Rectal smooth muscle tissue (tissue), 1 donor: Measurements from ENCODE around the gene FCHO2.

Experiments used
- H3K27ac ChIP-seq: one replicate; pipeline ENCODE4 v1.7.0; 2013; ENCODE audit warnings: low read depth, low read length, inconsistent platforms
- H3K27me3 ChIP-seq: one replicate; pipeline ENCODE4 v1.7.0; 2013; ENCODE audit warnings: low read length; ENCODE audit not compliant: control insufficient read depth, insufficient read depth
- H3K36me3 ChIP-seq: one replicate; pipeline ENCODE4 v1.7.0; 2013; ENCODE audit warnings: low read length; ENCODE audit not compliant: control insufficient read depth, insufficient read depth
- H3K4me1 ChIP-seq: one replicate; pipeline ENCODE4 v1.7.0; 2013; ENCODE audit warnings: low read length; ENCODE audit not compliant: control insufficient read depth, insufficient read depth
- H3K4me3 ChIP-seq: one replicate; pipeline ENCODE4 v1.7.0; 2013; ENCODE audit warnings: low read length
- H3K9ac ChIP-seq: one replicate; pipeline ENCODE4 v1.7.0; 2013; ENCODE audit warnings: low read length

Gene FCHO2

DNA sequence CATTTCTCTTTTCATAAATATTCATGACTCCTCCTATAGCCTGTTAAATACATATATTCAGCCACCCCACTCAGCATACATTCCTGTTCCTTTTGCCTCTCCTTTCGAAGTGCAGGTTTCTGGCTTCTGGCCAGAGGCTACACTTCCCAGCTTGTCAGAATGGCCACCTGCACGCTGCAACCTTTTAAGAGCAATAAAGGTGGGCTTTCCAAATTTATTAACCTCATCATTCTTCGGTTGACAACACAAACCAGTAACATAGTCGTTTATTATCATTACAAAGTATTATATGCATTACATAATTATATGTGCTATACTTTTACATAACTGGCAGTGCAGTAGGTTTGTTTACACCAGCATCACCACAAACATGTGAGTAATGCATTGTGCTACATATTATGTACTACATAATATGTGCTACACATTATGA, 148.0 kb downstream of the FCHO2 start:
- Histone ChIP-seq H3K27ac (no peak overlapping the region), H3K36me3 (no peaks in the 10 kb centered on the region), H3K4me1 (no peaks in the 10 kb centered on the region), H3K27me3 (no peaks in the 10 kb centered on the region), H3K4me3 (no peak overlapping the region), H3K9ac (no peak overlapping the region)

DNA sequence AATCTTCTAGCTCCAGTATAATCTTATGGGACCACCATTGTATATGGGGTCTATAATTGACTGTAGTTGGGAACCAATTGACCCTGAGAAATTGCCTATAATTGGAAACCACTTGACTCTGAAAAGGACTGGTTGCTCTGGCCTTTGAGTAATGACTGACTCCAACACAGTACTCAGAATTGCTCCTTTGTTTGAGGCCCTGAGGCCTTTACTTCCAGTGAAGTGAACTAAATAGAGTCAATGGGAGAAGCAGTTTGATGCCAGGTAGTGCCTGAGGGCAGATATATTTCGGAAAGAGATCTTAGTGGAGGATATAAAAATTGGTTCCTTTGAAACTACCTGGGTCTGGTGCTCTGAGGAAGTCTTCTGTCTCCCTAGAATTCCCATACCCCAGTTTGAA, 148.5 kb downstream of the FCHO2 start:
- H3K27ac ChIP-seq, result no peak overlapping the region

DNA sequence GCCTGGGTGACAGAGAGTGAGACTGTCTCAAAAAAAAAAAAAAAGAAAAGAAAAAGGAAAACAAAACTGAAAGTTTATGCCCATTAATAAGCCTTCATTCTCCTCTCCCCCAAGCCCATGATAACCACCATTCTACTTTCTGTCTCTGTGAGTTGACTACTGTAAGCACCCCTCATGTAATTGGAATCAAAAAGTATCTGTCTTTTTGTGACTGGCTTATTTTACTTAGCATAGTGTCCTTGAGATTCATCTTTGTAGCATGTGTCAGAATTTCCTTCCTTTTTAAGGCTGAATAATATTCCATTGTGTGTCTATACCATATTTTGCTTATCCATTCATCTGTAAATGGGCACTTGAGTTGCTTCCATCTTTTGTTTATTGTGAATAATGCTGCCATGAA, 150.5 kb downstream of the FCHO2 start:
- H3K4me1 ChIP-seq, result no peaks in the 10 kb centered on the region
- no peak overlapping the region for H3K9ac ChIP-seq
- H3K4me3 ChIP-seq, result no peak overlapping the region
- no peaks in the 10 kb centered on the region for H3K27me3 ChIP-seq
- H3K36me3 ChIP-seq, result no peaks in the 10 kb centered on the region
- no peak overlapping the region for H3K27ac ChIP-seq

More for the DNA sequence above, 148.5 kb downstream of the FCHO2 start:
- Histone ChIP-seq H3K4me3 (no peak overlapping the region), H3K27me3 (no peaks in the 10 kb centered on the region), H3K4me1 (no peaks in the 10 kb centered on the region), H3K9ac (no peak overlapping the region), H3K36me3 (no peaks in the 10 kb centered on the region)

DNA sequence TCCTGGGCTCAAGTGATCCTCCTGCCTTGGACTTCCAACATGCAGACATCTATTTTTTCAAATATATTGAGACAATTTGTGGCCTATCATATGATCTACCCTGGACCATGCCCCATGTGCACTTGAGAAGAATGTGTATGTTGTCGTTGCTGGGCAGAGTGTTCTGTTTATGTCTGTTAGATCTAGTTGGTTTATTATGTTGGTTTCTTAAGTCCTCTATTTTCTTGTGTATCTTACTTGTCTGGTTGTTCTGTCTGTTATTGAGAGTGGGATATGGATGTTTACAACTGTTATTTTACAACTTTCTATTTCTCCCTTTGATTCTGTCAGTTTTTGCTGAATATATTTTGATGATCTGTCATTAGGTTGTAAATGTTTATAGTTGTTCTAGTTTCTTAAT, 154.3 kb downstream of the FCHO2 start:
- no peaks in the 10 kb centered on the region for H3K36me3 ChIP-seq
- H3K4me3 ChIP-seq, result no peak overlapping the region
- H3K4me1 ChIP-seq, result no peaks in the 10 kb centered on the region
- no peak overlapping the region for H3K27ac ChIP-seq
- no peak overlapping the region for H3K9ac ChIP-seq
- H3K27me3 ChIP-seq, result no peaks in the 10 kb centered on the region

DNA sequence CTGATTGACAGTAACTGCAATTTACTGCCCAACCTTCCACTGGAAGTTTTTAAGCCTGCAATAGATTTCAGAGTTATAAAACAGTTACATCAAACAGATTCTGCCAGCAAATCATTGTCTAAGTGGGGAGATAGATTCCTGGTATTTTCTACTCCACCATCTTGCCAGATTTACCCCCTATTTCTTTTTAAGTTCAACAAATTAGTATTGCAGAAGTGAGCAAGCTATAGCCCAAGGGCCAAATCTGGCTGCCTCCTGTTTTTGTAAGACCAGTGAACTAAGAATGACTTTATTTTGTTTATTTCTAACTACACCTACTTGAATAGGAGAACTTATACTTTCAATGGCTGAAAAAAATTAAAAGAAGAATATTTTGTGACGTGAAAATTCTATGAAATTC, 155.7 kb downstream of the FCHO2 start:
- H3K27ac ChIP-seq, result no peak overlapping the region
- H3K36me3 ChIP-seq, result no peaks in the 10 kb centered on the region
- H3K9ac ChIP-seq, result no peak overlapping the region
- no peaks in the 10 kb centered on the region for H3K4me1 ChIP-seq
- H3K27me3 ChIP-seq, result no peaks in the 10 kb centered on the region
- H3K4me3 ChIP-seq, result no peak overlapping the region

DNA sequence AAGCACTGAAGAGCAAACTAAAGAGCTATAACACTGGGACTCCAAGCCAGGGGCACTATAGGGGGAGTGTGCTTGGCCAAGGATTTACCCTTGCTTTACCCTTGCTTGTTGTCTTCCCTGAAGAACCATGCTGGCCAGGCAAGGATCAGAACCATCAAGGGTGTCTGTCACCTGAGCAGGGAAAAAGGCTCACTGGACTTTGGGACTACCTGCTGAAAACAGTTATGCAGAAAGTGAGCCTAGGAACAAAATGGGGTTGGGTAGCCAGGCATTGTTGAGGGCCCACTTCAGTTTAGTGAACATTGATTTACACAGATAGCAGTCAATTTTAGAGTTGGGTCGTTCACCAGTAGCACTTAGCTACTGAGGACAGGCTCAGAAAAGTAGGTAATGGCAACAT, 156.5 kb downstream of the FCHO2 start:
- Histone ChIP-seq H3K4me3 (no peak overlapping the region), H3K9ac (no peak overlapping the region), H3K27ac (no peak overlapping the region), H3K27me3 (no peaks in the 10 kb centered on the region), H3K4me1 (no peaks in the 10 kb centered on the region), H3K36me3 (no peaks in the 10 kb centered on the region)

DNA sequence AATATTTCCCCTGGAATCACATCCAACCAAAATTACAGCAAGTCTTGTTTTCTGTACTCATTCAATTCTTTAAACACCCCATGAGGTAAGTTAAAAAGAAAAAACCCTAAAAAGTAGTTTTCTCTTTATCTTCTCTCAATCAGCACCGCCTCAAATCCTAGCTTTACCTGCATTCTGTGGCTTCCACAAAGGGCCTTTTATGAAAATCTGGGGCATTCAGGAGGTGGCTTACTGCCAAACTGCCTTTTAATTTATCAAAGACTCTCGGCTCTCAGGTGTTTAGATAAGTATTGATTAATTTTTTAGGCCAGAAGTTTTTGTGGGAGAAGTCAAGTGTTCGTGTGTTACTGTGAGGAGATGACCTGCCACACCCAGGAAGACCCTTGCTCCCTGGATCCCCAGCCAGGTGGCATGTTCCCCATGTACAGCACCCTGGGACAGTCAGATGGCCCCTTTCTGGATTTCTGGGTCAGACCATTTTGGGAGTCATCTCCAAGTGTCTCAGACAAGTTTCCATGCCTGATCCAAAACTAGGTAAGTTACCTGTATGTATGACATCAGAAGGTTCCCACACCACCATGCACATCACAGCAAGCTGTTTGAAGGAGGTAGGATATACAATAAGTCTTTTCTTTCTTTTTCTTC, 158.3 kb downstream of the FCHO2 start:
- H3K27ac ChIP-seq, result no peak overlapping the region
- no peaks in the 10 kb centered on the region for H3K27me3 ChIP-seq
- no peak overlapping the region for H3K4me3 ChIP-seq
- no peak overlapping the region for H3K9ac ChIP-seq
- H3K4me1 ChIP-seq, result no peaks in the 10 kb centered on the region
- H3K36me3 ChIP-seq, result no peaks in the 10 kb centered on the region

DNA sequence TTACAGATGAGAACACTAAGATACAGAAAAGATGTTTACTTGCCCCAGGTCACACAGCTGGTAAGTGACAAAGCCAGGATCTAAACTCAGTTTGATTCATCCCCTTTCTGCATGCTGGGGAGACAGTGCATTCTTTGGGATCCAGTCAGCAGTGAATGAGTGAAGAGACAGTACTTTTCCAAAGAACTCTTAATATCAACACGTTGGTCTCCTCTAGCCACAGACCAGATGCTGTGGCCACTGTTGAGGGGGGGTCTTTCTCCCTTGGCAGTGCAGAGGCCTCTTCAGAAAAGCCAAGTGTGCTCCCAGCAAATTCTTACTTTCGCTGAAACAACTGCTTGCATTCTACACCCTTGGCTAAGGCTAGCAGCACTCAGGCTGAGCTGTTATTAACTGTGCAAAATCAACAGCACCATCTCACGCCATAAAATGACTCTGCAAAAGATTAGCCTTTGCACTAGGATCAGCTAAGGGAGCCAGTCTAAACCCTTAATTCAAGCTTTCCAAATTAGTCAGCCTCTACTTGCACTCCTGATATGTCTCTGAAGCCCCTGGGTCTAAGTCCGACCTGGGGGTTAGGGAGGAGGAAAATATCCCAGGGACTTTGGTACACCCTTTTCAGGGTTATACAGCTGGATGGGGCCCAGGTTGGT, 159.7 kb downstream of the FCHO2 start:
- no peak overlapping the region for H3K27ac ChIP-seq
- no peaks in the 10 kb centered on the region for H3K27me3 ChIP-seq
- H3K9ac ChIP-seq, result no peak overlapping the region
- no peaks in the 10 kb centered on the region for H3K36me3 ChIP-seq
- H3K4me3 ChIP-seq, result no peak overlapping the region
- no peaks in the 10 kb centered on the region for H3K4me1 ChIP-seq

DNA sequence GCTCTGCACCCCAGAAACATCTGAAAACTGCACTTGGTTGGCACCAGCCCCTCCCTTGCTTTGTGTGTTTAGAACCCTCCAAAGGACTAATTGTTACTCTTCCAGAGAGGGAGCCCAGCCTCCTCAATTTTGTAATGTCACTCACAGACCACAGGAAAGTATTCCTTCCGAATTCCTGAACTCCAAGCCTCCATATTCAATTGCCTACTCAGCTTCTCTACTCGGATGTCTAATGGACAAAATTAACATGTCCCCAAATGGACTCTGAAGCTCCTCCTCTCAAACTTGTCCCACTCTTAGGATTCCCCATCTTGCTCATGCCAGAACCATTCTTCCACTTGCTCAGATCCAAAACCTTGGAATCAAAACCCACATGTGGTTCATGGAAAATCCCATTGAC, 160.7 kb downstream of the FCHO2 start:
- Histone ChIP-seq H3K4me3 (no peak overlapping the region), H3K27me3 (no peaks in the 10 kb centered on the region), H3K4me1 (peaks cover 4% of the 10 kb centered on the region), H3K36me3 (no peaks in the 10 kb centered on the region), H3K9ac (no peak overlapping the region), H3K27ac (no peak overlapping the region)

DNA sequence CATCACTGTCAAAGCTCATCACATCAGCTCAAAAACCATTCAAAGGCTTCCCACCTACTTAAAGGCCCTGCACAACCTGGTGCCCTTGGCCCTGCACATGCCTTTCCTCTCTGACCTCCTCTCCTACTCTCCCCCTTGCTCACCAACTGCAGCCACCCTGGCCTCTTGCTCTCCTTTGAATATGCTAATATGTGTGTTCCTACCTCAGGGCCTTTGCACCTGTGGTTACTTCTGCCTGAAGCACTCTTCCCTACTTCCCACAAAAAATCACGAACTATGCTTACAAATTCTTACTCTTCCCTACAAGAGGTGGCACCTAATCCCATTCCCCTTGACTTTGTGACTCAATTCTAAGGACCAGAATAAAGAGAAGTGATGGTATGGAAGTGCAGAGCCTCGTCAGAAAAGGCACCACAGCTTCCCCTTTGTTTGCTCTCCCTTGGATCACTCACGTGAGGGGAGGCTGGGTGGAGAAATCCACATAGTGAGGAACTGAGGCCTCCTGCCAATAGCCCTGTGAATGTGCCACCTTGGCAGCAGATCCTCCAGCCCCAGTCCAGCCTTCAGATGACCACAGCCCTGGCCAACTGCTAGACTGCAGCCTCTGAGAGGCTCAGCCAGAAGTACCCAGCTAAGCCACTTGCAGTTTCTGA, 161.4 kb downstream of the FCHO2 start:
- H3K9ac ChIP-seq, result no peak overlapping the region
- H3K4me1 ChIP-seq, result peaks cover 4% of the 10 kb centered on the region
- H3K4me3 ChIP-seq, result no peak overlapping the region
- H3K27me3 ChIP-seq, result no peaks in the 10 kb centered on the region
- H3K36me3 ChIP-seq, result no peaks in the 10 kb centered on the region
- no peak overlapping the region for H3K27ac ChIP-seq

DNA sequence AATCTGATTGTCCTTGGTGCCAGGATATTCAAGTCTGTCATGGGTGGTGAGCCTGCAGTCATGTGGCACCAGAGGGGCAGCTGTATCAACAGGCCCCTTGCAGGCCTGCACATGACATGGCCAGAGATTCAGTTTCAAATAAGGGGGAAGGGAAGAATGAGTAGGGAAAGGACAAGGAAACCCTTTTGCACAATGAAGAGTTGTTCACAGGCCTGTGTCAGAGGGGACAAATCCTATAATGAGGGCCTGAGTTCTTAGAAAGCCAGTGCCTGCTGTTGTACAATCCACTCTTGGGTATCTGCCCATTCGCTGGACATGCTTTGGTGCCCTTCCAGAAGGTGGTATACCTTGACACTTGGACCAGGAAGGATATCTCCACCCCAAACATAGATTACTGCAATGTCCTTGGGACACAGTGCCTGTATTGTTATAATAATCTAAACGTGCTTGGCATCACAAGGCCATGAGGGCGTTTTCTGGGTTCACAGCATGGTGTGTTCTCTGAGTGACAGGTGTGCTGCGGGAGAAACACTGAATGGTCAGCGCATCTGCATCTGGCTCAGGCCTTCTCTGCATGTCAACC, 162.6 kb downstream of the FCHO2 start:
- no peaks in the 10 kb centered on the region for H3K36me3 ChIP-seq
- H3K9ac ChIP-seq, result no peak overlapping the region
- H3K27me3 ChIP-seq, result no peaks in the 10 kb centered on the region
- H3K4me1 ChIP-seq, result peaks cover 4% of the 10 kb centered on the region
- peak overlapping the region; percentile 7 for H3K4me3 ChIP-seq
- no peak overlapping the region for H3K27ac ChIP-seq

DNA sequence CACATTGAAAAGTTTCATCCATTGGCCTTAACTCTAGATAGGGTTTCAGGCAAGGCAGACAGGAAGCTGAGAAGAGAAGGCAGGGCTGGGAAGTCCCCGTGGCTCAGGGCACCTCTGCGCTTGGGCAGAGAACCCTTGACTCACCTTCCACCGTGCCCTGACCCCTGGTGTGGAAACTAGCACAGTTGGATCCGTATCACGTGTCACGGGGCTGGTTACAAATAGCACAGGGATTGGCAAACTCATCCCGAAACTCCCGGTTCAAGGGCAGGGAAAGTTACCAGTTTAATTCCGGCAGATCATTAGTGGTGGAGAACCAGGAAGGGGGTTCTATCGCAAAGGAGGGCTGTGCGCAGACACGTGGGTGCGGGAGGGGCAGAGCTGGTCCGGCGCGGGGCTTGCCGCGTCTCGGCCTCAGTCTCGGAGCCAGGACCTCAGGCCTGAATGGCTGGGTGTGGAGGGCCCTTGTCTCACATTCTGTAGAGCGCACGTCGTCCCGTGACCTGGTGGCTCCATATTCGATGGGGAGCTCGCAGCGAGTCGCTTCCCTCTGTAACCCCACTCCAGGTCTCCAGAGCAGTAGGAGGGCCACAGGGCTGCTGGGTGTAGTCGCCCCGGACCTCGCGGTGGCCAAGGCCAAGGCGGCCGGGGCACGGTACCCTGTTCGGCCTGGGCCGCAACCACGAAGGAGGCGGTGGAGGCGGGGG, 163.8 kb downstream of the FCHO2 start:
- peaks cover 4% of the 10 kb centered on the region for H3K4me1 ChIP-seq
- no peaks in the 10 kb centered on the region for H3K36me3 ChIP-seq
- no peak overlapping the region for H3K27ac ChIP-seq
- H3K4me3 ChIP-seq, result peak overlapping the region; percentile 69
- H3K27me3 ChIP-seq, result peaks cover 3% of the 10 kb centered on the region
- H3K9ac ChIP-seq, result no peak overlapping the region
